GM12878 (cell line): ENCODE results near the gene PDIA5.
A peak's percentile ranks its signal among the peaks of the same experiment; 100 is the strongest.

Experiments
- CTCF ChIP-seq, 3 experiments: IDR thresholded peaks in 2 of 3; conservative IDR thresholded peaks in 1 of 3; 2 replicates each; pipeline ENCODE4 v1.5.1; 2011; ENCODE audit warnings: low read depth in 3 of 3, low read length in 3 of 3, mild to moderate bottlenecking in 3 of 3, control low read depth in 2 of 3, moderate library complexity in 2 of 3, inconsistent platforms in 1 of 3, mixed read lengths in 1 of 3; ENCODE audit not compliant: control insufficient read depth in 2 of 3, insufficient read depth in 1 of 3; ENCODE audit errors: extremely low read depth in 1 of 3
- EGR1 ChIP-seq, 2 experiments: IDR thresholded peaks; 1 replicate in 1 of 2; 2 replicates in 1 of 2; pipeline ENCODE4 v1.6.1; 2011 to 2012; ENCODE audit warnings: low read depth in 2 of 2, low read length in 2 of 2, borderline replicate concordance in 1 of 2, mild to moderate bottlenecking in 1 of 2, moderate library complexity in 1 of 2
- POLR2A ChIP-seq: IDR thresholded peaks from 2 replicates; pipeline ENCODE4 v1.6.1; 2011; ENCODE audit warnings: low read depth, mild to moderate bottlenecking, low read length
- SRF ChIP-seq, 2 experiments: IDR thresholded peaks; 2 replicates each; pipeline ENCODE4 v1.6.1; 2011; ENCODE audit warnings: low read depth in 2 of 2, low read length in 2 of 2, mild to moderate bottlenecking in 1 of 2, moderate library complexity in 1 of 2
- YY1 ChIP-seq: IDR thresholded peaks from 2 replicates; pipeline ENCODE4 v1.6.1; 2011; ENCODE audit warnings: low read depth, mild to moderate bottlenecking, low read length

- TF ChIP-seq EGR1 (IDR thresholded peaks at IDR 0.05; ENCODE audit: borderline replicate concordance in 1 of 2, low read depth in 2 of 2, low read length in 2 of 2) (no peak), POLR2A (peak; percentile 74), SRF (IDR thresholded peaks at IDR 0.05; ENCODE audit: low read depth in 2 of 2, low read length in 2 of 2) (no peak), CTCF (IDR thresholded peaks at IDR 0.05 in 2 of 3, conservative IDR thresholded peaks at IDR 0.05 in 1 of 3; ENCODE audit: control insufficient read depth in 2 of 3, extremely low read depth in 1 of 3, insufficient read depth in 1 of 3, low read depth in 3 of 3, low read length in 3 of 3) (no peak), YY1 (peak; percentile 48; the same call in 1 of the 2 replicates)
These were observed at the start of gene PDIA5 for GRCh38 chr3:123066896-123067688.
